Gastroesophageal sphincter (tissue), 3 donors: ENCODE data around the gene TBATA.

Experiments
- CTCF ChIP-seq, 4 experiments: fragments of 200-600 bp in 2 of 4; fragments of 450-650 bp in 2 of 4; sonication (generic) in 1 of 4; IDR thresholded peaks; one replicate each; pipeline ENCODE4 v1.5.1; 2017 to 2019; ENCODE audit warnings: antibody characterized with exemption in 4 of 4, mild to moderate bottlenecking in 2 of 4, moderate library complexity in 2 of 4
- EP300 ChIP-seq: sonication (generic); formaldehyde crosslinking; IDR thresholded peaks from one replicate; pipeline ENCODE4 v1.6.1; 2017; ENCODE audit warnings: antibody characterized with exemption, mild to moderate bottlenecking
- POLR2A ChIP-seq, 2 donors: fragments of 450-650 bp; IDR thresholded peaks; one replicate each; pipeline ENCODE4 v1.6.1; 2017; ENCODE audit warnings: antibody characterized with exemption in 2 of 2, mild to moderate bottlenecking in 2 of 2, moderate library complexity in 1 of 2
- POLR2AphosphoS5 ChIP-seq: sonication (generic); formaldehyde crosslinking; IDR thresholded peaks from one replicate; pipeline ENCODE4 v1.6.1; 2017; ENCODE audit warnings: antibody characterized with exemption

GRCh38 chr10:70811881-70812280 lies 26.7 kb upstream of the TBATA start:
- TF ChIP-seq CTCF (IDR thresholded peaks at IDR 0.05) = no peak
- TF ChIP-seq EP300 = no peak
- no peak for TF ChIP-seq POLR2AphosphoS5
- no peak for TF ChIP-seq POLR2A (IDR thresholded peaks at IDR 0.05)
